Measurements from ENCODE around the gene NUCB2.

DNA sequence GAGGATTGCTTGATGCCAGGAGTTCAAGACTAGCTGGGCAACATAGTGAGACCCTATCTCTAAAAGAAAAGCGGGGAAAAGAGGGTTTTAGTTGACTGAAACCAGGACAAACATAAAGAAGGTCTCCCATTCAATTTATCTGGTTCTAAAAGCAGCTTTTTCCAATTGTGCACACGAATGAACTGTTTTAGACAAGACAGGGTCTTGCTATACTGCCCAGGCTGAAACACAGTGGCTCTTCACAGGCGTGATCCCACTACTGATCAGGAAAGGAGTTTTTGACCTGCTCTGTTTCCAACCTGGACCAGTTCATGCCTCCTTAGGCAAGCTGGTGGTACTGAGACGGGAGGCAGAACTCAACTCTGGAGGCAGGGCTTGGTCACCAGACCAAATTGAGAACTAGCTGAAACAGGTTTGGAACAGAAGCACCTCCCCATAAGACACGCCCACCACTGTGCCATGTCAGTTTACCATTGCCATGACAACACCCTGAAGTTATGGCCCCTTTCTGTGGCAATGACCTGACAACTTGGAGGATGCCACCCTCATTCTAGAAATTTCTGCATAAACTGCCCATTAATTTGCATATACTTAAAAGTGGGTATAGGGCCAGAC is 2.8 kb upstream of the NUCB2 start:
- no peak for TF ChIP-seq CTCF (conservative IDR thresholded peaks at IDR 0.05; ENCODE audit: low read length)
- TF ChIP-seq EZH2phosphoT487 (IDR thresholded peaks at IDR 0.05; ENCODE audit: borderline replicate concordance): no peak

Data from Loucy (cell line).